Stimulated activated CD8-positive, alpha-beta memory T cell treated with anti-CD3 and anti-CD28 coated beads, Interleukin-7, amount 100 ng/mL, for 1 hour (primary cell): ENCODE data around the gene CLHC1.
"Not testable (repeated sequence)": the region's sequence is repeated elsewhere in the genome, so short reads cannot be mapped to it uniquely, and the experiment has no call there.

Experiments used
- DNase-seq, 2 donors: peaks; one replicate each; pipeline ENCODE4 v3.0.0-alpha.2; 2020; ENCODE audit warnings: low read depth in 2 of 2

The CLHC1 gene

DNA sequence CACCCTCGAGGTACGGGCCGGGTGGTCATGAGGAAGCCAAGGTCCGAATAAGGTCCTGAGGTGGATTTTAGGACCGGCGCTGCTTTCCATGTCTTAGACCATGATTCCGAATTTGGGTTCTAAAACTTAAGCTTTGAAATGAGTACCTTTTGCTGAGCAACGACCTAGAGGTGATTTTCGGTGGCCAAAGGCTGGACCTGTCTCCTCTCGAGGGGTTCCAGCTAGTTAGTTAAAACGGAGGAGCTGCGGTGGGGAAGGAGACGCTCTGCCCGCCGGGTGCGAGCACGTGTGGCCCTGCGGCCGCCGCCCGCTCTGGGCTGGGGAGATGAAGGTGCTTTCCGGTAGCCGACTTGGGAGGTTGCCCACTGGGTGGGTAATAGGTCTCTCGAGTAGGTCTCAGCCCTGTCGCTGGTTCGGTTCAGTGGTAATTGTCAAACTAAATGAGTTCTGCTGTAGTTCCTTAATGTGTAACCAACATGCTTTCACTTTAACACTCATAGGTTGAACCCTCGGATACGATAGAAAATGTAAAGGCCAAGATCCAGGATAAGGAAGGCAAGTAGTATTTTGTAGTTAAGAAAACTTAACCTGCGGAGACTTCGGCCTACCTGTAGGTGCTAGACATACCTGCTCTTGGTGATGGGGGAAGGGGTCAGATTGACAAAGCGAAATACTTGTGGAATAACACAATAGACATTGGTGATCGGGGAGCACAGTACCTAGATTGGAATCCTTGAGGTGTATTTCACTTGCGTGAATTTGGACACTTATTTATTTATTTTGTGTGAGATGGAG lies 967 bp upstream of the CLHC1 start:
- peak; percentile 34 to 35 for DNase-seq

DNA sequence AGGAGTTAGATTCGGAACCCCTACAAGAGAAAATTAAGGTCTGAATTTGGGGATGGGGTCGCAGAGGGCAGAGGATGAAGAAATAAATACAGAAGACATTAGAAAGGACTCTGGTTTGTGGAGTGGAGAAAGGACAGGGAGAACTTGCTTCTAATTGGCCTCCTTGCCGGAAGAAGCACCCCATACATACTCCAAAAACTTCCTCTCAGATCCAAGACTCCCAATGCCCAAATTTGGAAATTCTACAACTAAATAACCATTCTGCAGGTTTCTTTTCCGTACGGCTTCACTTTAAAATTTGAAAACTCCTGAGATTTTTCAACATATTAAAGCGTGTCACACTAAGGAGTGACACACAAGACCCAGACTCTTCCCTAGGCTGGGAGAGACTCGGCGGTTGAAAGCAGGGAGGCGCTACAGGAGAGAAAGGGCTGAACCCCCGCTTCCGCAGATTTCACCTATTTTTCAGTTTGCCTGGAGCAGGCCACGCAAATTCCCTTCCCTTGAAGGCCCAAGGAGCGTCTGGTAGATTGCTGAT lies 478 bp downstream of the CLHC1 start:
- no peak for DNase-seq

DNA sequence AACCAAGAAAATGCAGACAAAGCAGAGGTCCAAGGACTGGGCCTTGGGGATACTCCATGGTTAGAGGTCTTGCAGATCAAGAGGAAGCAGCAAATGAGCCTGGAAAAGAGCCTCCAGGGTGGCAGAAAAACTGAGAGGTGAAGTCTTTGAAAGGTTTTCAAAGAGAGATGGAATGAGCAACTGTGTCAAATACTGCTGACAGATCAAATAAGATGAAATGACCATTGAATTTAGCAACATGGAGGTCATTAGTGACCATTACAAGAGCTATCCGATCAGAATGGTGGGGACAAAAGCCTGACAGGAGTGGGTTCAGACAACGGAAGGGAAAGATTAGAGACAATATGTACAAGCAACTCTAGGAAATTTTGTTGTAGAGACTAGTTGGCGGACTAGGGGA lies 1.5 kb downstream of the CLHC1 start:
- DNase-seq, result no peak

DNA sequence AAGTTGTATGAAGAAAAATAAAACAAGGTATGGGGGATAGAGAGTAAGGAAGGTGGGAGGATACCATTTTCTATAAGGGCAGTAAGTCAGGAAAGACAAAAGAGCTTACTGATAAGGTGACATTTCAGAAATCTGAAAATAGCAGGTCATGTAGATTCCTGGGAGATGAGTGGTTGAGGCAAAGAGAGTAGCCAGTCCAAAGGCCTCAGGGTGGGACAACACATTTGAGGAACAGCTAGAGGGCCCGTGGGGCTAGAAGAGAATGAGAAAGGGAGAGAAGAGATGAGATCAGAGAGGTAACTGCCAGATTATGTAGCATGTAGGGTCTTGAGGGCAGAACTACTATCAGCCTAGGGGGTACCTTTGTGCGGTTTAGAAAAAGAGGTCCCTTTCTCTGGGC lies 2.9 kb downstream of the CLHC1 start:
- DNase-seq, result no peak

DNA sequence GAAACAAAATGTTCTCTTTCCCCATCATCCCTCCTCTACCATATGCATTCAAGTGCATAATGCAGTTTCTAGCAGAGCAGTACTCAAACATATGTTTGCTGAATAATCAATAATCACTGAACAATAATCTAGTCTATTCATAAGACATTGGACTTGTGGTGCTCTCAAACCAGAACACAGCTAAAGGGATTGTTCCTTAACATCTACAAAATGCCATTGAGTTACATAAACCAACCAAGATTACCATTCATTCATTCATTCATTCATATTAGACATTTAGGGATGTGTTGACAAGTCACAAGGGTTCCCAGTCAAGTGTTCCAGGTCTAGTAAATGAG lies 3.9 kb downstream of the CLHC1 start:
- DNase-seq, result no peak

DNA sequence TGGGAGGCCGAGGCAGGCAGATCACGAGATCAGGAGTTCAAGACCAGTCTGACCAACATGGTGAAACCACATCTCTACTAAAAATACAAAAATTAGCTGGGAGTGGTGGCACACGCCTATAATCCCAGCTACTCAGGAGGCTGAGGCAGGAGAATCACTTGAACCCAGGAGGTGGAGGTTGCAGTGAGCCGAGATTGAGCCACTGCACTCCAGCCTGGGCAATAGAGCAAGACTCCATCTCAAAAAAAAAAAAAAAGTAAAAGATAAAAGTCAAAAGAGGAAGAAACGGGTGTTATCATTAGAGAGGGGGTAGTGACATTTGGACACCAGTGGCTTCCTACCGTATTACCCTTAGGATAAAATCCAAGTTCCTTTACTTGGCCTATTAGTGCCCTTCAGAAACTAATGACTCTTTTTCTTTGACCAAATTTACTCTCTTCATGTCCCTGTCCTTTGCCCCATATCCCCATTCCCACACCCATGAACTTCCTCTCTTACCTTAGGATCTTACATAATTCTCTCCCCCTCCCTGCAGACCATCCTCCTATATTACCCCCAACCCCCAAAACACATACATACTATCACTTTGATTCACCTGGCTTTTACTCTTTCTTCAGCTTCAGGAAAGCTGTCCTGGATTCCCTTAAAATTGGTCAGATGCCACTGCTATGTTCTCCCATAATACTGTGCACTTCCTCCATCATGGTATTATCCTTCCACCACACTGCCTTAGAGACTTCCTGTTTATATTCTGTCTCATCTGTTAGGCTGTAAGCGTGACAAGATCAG lies 4.5 kb downstream of the CLHC1 start:
- DNase-seq, result not testable (repeated sequence)

DNA sequence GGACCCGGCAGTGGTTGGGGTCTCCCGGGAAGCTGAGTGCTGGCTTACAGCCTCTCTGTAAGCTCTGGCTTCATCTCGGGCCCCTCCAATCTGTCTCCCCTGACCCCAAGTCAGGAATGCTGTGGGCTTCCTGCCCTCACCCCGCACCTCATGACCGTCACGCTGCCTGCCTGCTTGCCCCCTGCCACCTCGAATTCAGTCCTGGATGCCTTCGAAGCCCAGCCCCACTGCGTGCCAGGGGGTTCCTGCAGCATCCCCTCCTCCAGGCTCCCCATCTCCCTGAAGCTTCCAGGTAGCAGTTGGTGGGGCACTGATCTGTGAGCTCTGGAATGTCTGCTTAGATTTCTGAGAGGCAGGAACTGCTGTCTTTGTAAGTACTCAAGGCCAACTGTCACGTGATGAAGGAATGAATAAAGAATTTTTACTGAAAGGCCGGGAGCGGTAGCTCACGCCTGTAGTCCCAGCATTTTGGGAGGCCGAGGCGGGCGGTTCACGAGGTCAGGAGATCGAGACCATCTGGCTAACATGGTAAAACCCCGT lies 6.5 kb downstream of the CLHC1 start:
- DNase-seq, result no peak

DNA sequence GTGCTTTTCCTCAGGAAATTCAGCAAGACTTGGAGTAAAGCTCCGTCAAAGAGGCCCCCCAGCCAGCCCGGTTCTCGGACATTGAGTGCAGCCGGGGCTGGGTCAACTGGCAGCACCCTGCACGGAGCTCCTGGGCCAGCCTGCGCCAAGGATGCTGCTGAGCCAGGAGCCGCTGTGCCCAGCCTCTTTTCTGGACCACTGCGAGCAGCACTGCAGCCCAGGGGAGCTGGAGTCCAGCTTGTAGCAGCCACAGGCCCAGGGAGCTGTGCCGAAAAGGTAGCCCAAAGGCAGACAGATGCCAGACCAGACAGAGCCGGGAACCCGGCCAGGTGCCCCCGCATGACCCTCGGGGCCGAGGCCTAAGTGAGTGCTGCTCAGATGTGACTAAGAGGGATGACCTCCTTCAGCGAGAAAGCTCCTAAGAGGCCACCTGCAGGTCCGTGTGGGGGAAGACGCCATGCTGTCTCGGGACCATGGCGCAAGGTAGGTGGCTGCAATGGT lies 7.3 kb downstream of the CLHC1 start:
- no peak for DNase-seq

DNA sequence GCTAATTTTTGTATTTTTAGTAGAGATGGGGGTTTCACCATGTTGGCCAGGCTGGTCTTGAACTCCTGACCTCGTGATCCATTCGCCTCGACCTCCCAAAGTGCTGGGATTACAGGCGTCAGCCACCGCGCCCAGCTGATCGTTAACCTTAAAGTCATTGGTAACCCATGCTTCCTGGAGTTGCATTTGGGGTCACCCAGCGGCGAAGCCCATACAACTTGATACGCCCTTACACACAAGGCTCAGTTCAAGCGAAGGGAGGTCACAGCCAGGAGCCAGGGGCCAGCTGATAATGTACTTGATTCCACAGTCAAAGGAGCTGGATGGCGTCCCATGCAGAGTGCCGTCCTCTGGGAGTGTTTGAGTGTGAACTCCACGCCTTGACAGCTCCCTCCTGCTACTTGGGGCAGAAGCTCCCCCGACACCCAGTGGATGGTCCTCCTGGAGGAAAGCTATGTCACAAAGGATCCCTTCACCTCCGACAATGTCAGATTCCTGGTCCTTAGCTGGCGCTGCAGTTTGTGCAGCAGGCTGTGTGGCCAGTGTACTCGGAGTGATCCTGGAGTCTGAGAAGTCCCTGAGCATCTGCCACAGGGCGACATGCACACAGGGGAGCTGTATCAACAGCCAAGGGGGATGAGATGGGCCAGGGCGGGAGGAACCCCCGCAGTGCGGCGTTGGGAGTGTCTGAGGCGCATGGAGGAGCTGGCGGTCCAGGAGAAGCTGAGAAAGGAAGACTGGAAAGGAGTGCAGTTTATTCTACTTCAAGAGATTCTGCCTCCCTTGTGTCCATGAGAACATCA lies 7.9 kb downstream of the CLHC1 start:
- DNase-seq, result no peak

DNA sequence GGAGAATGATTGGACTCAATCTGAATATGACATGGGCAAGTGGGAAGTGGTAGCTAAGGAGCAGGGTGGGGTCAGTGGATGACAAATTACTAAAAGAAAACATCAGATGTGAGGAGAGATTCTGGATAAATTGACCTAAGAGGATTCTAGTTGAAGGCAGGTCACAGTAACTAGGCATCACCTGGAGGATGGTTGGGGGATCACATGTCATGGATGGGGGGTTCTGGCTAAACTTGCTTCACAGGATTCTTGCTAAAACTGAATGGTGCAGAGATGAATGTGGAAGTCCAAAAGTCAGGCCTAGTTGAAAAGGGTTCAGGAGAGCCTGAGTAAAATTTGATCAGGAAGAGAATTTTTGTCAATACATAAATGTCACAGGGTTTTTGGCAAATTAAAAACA lies 18.3 kb downstream of the CLHC1 start:
- no peak for DNase-seq

DNA sequence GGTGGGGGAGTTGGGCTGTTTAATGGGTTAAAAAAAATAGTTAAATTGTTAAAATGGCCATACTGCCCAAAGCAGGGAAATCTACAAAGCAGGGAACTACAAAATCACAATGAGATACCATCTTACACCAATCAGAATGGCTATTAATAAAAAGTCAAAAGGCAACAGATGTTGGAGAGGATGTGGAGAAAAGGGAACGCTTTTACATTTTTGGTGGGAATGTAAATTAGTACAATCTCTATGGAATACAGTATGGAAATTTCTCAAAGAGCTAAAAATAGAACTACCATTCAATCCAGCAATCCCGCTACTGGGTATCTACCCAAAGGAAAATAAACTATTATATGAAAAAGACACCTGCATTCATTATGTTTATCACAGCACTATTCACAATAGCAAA lies 27.1 kb downstream of the CLHC1 start:
- no peak for DNase-seq

DNA sequence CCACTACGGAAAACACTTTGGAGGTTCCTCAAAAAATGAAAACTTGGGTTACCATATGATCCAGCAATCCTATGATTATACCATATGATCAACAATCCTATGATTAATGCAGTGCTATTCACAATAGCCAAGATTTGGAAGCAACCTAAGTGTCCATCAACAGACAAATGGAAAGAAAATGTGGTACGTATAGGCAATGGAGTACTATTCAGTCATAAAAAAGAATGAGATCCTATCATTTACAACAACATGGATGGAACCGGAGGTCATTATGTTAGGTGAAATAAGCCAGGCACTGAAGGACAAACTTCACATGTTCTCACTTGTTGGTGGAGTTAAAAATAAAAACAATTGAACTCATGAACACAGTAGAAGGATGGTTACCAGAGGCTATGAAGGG lies 27.6 kb downstream of the CLHC1 start:
- no peak for DNase-seq

DNA sequence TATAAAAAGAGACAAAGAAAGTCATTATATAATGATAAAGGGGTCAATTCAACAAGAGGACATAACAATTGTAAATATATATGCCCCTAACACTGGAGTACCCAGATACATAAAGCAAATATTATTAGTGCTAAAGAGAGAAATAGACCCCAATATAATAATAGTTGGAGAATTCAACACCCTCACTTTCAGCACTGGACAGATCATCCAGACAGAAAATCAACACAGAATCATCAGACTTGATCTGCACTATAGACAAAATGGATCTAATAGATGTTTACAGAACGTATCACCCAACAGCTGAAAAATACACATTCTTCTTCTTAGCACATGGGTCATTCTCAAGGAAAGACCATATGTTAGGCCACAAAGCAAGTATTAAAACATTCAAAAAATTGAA lies 31.7 kb downstream of the CLHC1 start:
- DNase-seq, result no peak

DNA sequence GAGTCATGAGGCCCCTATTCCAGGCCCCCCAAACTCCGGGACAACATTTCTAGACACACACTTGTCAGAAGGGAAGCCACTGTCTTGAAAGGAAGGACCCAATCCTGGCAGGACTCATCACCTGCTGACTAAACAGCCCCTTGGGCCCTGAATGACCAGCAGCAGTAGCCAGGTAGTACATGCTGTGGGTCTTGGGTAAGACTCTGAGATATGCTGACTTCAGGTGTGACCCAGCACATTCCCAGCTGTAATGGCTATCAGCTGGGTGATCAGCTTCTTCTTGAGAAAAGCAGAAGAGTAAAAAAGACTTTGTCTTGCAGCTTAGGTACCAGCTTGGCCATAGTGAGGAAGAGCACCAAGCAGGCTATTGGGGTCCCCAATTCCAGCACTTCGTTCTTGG lies 35.6 kb downstream of the CLHC1 start:
- no peak for DNase-seq

DNA sequence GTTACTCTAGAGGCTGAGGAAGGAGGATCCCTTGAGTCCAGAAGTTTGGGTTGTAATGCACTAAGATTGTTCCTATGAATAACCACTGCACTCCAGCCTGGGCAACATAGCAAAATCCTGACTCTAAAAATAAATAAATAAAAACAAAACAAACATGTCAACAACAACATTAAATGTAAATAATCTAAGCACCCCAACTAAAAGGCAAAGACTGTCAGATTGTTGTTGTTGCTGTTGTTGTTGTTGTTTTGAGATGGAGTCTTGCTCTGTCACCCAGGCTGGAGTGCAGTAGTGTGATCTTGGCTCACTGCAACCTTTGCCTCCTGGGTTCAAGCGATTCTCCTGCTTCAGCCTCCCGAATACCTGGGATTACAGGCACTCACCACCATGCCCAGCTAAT lies 40.2 kb downstream of the CLHC1 start:
- not testable (repeated sequence) for DNase-seq

DNA sequence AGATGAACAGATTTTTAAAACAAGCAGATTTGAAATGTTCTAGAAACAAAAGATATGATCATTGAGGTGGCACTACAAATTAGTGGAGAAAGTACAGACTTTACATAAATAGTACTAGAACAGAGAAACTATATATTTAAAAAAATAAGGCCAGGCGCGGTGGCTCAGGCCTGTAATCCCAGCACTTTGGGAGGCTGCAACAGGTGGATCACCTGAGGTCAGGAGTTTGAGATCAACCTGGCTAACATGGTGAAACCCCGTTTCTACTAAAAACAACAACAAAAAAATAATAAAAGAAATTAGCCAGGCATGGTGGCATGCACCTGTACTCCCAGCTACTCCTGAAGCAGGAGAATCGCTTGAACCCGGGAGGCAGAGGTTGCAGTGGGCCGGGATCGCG lies 45.3 kb downstream of the CLHC1 start:
- not testable (repeated sequence) for DNase-seq

DNA sequence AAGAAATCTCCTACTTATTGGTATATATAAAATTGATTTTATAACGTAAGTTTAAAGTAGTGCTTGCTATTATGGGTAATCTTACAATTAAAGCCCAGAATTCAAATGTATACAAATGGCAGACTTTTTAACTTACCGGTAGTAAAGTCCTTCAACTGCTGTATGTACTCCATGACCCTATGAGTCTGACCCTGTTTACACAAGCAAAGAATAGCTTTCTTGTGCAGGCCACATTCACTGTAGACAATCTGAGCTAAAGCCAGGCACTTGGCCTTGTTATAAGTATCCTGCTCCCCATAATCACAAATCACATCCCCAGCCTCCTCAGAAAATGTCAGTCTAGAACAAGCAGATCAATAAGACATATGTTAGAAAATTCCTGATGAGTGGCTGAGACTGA lies 51.7 kb downstream of the CLHC1 start:
- no peak for DNase-seq

DNA sequence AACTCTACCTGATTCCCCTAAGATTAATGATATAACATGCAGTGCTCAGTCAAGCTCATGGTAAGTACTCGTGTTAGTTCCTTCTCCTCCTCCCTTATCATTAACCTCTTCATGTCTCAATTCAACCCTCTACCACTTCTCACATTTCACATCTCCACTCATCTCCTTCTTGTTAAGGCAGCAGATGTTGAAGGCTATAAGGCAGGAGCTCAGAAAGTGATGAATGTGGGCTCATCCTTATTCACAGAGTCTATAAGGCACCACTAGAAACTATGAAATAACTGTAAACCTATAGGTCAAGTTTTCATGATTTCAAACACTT lies 56.0 kb downstream of the CLHC1 start:
- no peak for DNase-seq

DNA sequence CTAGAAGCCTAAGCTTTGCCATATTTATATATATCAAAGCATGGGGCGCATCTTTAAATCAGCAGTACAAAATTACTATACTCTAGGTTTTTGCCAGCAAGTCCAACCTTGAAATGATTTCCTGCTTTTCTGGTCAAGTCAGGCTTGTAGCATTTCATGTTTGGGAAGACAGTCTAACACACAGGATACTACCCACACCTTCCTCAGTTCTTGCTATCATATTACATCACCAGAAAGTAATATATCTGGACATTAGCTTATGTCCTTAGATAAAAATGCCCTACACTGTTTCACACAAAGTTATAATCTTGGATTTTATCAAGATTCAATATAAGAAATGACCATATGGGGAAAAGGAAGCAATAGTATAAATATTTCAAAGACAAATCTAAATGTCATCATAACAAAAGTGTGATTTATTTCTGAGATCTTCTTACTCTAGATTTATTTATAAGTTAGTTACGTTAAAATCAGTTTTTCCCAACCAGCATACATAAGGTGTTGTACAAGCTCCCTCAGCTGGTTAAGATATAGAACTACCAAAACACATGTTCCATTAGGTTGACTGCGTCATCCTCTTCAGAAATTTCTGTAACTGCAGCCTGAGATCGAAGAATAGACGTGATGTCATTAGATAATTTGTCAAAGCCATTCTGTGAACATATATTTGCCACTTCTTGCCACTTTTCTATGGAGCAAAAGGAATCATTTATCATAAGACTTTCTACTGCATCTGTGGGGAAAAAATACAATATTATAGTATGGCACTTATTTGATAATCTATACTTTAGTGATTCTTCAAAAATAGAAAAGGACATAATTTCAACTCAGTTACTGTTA lies 56.6 kb downstream of the CLHC1 start:
- DNase-seq, result no peak

DNA sequence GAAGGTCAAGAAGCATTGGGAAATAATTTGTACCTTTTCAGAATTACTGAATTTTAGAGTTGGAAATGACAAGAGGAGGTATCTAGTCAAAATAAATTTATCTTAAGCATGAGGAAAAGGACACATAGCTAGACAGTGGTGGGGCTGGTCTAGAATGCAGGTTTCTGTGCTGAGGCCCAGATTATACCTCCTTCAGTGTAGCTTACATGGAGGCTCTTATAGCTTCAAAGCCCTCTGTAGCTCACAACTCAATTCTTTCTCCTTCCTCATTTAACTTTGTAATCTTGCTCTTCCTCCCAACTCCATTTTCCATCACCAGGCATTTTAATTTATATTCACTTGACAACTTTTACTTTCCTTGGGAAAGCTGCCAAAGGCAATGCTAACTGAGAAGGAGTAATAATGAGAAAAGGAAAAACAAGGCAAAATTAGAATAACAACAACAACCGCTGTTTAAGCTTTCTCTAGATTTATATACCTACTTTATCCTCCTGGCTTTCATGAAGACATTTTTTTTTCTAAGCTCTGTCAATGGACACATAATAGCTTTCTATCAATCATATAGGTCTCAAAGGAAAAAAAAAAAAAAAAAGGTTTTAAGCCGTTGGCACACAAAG lies 58.5 kb downstream of the CLHC1 start:
- no peak for DNase-seq

DNA sequence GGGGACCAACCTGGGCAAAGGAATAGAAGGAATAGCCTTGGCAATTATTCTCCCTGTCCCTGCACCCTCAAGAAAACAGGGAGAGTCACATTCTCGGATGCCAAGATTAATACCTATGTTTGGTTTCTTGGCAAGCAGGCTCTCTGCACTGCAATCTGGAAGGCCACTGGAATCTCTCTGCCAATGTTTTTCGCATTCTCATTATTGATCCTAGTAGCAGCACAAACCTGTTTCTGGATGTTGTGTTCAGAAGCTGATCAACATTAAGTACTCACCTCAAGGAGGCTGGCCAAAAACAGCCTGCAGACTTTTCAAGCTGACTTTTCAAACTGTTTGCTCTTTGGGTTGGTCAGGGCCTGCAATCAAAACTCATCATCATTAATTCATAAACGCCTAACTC lies 62.2 kb downstream of the CLHC1 start:
- no peak for DNase-seq
